LNCaP clone FGC (cell line): ENCODE measurements around the gene CELA3A.

ENCODE experiments used
- DNase-seq: peaks from one replicate; pipeline ENCODE4 v3.0.0-alpha.2; 2011; ENCODE audit warnings: low read depth
- H3K4me3 ChIP-seq: 2 replicates; pipeline ENCODE4 v1.5.1; 2011; ENCODE audit warnings: mild to moderate bottlenecking, low read depth, low read length, control low read depth
- TF ChIP-seq, protein P1 (sequence below): IDR thresholded peaks from 2 replicates; pipeline ENCODE4 v1.5.1; 2012; ENCODE audit warnings: mild to moderate bottlenecking; ENCODE audit not compliant: control insufficient read depth, insufficient read depth; ENCODE audit errors: extremely low read depth

Gene CELA3A

DNA sequence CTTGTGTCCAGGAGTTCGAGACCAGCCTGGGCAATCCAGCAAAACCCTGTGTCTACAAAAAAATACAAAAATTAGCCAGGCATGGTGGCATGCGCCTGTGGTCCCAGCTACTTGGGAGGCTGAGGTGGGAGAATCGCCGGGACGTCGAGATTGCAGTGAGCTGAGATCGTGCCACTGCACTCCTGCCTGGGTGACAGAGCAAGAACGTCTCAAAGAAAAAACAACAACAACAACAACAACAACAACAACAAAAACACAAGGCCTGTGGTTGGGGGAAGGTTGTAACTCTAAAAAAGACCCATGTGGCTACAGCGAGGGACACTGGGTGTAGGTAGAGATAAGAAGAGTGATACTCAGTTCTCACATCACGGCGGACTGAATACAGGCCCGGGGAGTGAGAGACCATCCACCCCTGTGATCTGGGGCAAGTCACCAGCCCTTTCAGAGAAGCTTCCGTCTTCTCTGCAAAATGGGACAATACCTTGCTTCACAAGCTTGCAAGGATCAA is 50.2 kb downstream of the CELA3A start:
- TF ChIP-seq, protein P1, sequence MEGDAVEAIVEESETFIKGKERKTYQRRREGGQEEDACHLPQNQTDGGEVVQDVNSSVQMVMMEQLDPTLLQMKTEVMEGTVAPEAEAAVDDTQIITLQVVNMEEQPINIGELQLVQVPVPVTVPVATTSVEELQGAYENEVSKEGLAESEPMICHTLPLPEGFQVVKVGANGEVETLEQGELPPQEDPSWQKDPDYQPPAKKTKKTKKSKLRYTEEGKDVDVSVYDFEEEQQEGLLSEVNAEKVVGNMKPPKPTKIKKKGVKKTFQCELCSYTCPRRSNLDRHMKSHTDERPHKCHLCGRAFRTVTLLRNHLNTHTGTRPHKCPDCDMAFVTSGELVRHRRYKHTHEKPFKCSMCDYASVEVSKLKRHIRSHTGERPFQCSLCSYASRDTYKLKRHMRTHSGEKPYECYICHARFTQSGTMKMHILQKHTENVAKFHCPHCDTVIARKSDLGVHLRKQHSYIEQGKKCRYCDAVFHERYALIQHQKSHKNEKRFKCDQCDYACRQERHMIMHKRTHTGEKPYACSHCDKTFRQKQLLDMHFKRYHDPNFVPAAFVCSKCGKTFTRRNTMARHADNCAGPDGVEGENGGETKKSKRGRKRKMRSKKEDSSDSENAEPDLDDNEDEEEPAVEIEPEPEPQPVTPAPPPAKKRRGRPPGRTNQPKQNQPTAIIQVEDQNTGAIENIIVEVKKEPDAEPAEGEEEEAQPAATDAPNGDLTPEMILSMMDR: no peak
- no peak overlapping the region for H3K4me3 ChIP-seq
- DNase-seq: no peak

- peak; percentile 62 for DNase-seq
- H3K4me3 ChIP-seq: peak within 1 kb of the TSS; percentile 67
- TF ChIP-seq, protein P1: no peak
These were observed 50.9 kb downstream of the CELA3A start, which contains the start of gene CDC42 for GRCh38 chr1:22052115-22053016. TSS of gene CDC42 (plus strand) at chr1:22052709. CDS start at chr1:22078479, 25,770 bp downstream.

DNA sequence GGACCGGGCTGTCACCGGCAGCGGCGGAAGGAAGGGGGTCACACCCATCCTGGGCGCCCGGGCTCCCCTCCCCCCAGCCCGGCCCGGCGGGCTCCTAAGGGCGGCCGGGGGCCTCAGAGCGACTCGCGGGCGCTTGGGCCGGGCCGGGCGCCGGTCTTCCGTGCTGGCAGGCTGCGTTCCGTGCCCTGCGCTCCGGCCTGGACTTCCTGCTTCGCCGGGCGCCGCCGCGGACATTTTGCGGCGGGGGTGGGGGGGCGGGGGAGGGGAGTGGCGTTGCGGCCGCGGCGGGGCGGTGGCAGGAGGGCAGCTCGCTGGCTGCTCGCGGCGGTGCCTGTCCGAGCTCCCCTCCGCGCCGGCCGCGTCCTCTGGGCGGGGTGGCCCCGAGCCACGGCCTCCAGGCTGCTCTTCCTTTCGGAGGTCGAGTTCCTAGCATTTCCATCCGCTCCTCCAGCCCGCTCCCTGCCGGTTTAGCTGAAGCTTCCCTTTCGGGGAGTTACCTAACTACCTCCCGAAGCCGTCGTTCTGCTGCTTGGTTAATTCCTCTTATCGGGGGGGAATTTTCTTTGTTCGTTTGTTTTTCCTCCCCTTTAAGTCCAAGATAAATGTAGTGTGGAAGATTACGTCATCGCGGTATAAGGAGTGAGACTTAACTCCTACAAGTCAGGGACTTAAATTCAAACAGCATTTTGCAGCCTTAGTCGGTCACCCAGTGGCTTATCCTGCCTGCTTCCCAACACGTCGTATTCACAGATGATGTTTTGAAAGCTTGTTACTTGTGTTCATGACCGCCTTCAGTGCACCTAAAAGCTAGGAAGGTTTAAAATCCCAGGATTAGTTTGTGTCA is 51.8 kb downstream of the CELA3A start:
- H3K4me3 ChIP-seq: peak overlapping the region; percentile 67
- DNase-seq: peak; percentile 32
- TF ChIP-seq, protein P1: no peak

GRCh38 chr1:22053861-22054770 is 52.7 kb downstream of the CELA3A start:
- peak overlapping the region; percentile 67 for H3K4me3 ChIP-seq
- DNase-seq: no peak
- TF ChIP-seq, protein P1: no peak

DNA sequence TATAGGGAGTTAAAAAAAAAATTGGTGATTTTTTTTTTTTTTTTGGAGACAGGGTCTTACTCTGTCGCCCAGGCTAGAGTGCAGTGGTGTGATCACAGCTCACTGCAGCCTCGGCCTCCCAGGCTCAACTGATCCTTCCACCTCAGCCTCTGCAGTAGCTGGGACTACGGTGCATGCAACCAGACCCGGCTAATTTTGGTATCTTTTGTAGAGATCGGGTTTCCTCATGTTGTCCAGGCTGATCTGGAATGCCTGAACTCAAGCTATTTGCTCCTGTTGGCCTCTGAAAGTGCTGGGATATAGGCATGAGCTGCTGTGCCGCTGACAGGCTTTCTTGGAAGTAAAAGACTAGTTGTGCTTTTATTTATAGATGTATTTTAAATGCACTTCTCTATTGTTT is 54.0 kb downstream of the CELA3A start:
- TF ChIP-seq, protein P1: no peak
- no peak overlapping the region for H3K4me3 ChIP-seq
- no peak for DNase-seq

GRCh38 chr1:22056043-22056442 is 54.6 kb downstream of the CELA3A start:
- TF ChIP-seq, protein P1: no peak
- no peak for DNase-seq
- H3K4me3 ChIP-seq: no peak overlapping the region
